HFFc6 (cell line): ENCODE data around the gene GARIN5B. TPM values are rescaled to one million over a fixed set of nuclear protein-coding genes. Genes with fewer than 3 reads are reported as not detected.

ENCODE experiments used
- DNase-seq: peaks from one replicate; pipeline ENCODE4 v3.0.0-alpha.2; 2018
- H3K27ac Mint-ChIP-seq: 2 replicates; pipeline ENCODE4 v1.8.0; 2020; ENCODE audit warnings: mild to moderate bottlenecking, mixed read lengths
- H3K27me3 Mint-ChIP-seq: 2 replicates; pipeline ENCODE4 v1.8.0; 2021; ENCODE audit warnings: mild to moderate bottlenecking, moderate library complexity, mixed read lengths; ENCODE audit not compliant: insufficient read depth
- H3K36me3 Mint-ChIP-seq: 2 replicates; pipeline ENCODE4 v1.8.0; 2021; ENCODE audit warnings: low read depth, mixed read lengths
- H3K4me1 Mint-ChIP-seq: 2 replicates; pipeline ENCODE4 v1.8.0; 2020; ENCODE audit warnings: low read depth, mixed read lengths
- H3K4me3 Mint-ChIP-seq: 2 replicates; pipeline ENCODE4 v1.8.0; 2020; ENCODE audit warnings: mild to moderate bottlenecking, moderate library complexity, mixed read lengths
- H3K9me3 Mint-ChIP-seq: 2 replicates; pipeline ENCODE4 v1.8.0; 2020; ENCODE audit warnings: mild to moderate bottlenecking, mixed read lengths
- total RNA-seq, 6 experiments: library from RNA; stranded (reverse); fragmentation: NEBNext Ultra II Directional; extraction: Animal tissue kit (Norgen Biotek cat#: 25700); gene quantifications; 2 replicates in 1 of 6; 3 replicates in 5 of 6; pipeline ENCODE4 v1.2.3, GENCODE V29; 2021
- TF ChIP-seq, protein P1 (sequence below): fragments of 200-600 bp; sonication (generic); IDR thresholded peaks from 2 replicates; pipeline ENCODE4 v1.5.0; 2021; ENCODE audit warnings: antibody characterized with exemption, mild to moderate bottlenecking

GARIN5B gene
- total RNA-seq, 6 experiments from 2014 or later: 0.05 TPM; not detected in 5

DNA sequence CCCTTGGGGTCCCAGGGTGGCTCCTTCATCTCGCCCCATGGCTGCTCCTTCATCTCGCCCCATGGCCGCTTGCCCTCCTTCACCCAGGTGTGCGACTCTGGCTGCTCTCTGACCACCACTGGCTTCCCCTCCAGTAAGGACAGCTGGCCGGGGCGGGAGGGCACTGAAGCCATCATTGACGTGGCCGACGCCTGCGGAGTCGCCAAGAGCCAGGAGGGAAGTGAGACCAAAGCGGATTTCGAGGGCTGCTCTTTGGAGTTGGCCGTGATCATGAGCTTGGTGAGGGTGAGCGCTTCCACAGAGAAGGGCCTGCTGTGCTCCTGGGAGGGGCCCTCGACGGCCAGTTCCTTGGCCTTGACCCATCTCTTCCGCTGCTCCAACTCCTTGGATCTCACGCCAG lies 4.6 kb downstream of the GARIN5B start:
- no peak overlapping the region for H3K4me3 Mint-ChIP-seq
- no peaks in the 10 kb centered on the region for H3K9me3 Mint-ChIP-seq
- H3K4me1 Mint-ChIP-seq: no peaks in the 10 kb centered on the region
- TF ChIP-seq, protein P1, sequence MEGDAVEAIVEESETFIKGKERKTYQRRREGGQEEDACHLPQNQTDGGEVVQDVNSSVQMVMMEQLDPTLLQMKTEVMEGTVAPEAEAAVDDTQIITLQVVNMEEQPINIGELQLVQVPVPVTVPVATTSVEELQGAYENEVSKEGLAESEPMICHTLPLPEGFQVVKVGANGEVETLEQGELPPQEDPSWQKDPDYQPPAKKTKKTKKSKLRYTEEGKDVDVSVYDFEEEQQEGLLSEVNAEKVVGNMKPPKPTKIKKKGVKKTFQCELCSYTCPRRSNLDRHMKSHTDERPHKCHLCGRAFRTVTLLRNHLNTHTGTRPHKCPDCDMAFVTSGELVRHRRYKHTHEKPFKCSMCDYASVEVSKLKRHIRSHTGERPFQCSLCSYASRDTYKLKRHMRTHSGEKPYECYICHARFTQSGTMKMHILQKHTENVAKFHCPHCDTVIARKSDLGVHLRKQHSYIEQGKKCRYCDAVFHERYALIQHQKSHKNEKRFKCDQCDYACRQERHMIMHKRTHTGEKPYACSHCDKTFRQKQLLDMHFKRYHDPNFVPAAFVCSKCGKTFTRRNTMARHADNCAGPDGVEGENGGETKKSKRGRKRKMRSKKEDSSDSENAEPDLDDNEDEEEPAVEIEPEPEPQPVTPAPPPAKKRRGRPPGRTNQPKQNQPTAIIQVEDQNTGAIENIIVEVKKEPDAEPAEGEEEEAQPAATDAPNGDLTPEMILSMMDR: no peak
- H3K27ac Mint-ChIP-seq: no peak overlapping the region
- peaks cover 6% of the 10 kb centered on the region for H3K27me3 Mint-ChIP-seq
- no peak for DNase-seq
- H3K36me3 Mint-ChIP-seq: no peaks in the 10 kb centered on the region

DNA sequence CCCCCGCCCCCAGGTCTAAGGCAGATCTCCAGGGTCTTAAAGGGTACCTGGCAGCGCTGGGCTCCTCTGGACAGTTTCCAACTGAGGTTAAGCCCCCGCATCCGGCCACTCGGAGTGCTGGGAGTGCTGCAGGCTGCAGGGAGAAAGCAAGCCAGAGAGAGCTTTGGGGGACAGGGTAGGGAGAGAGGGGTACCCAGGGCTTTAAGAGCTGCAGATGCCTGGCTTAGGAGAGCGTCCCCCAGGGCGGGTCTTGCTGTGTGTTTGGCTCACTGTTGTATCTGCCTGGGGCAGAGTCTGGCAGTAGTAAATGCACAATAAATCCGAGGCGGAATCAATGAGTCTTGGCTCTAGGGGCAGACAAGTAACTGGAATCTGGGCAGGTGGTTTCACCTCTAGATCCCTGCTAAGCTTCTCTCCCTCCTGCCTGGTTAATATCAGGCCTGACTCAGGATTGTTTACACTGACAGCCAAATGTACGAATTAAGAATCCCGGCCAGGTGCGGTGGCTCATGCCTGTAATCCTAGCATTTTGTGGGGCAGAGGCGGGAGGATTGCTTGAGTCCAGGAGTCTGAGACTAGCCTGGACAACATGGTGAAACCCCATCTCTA lies 7.7 kb downstream of the GARIN5B start:
- Mint-ChIP-seq H3K27me3 (peaks cover 18% of the 10 kb centered on the region), H3K4me3 (no peak overlapping the region), H3K36me3 (no peaks in the 10 kb centered on the region), H3K9me3 (no peaks in the 10 kb centered on the region), H3K4me1 (no peaks in the 10 kb centered on the region), H3K27ac (no peak overlapping the region)
- TF ChIP-seq, protein P1: no peak
- DNase-seq: no peak

GRCh38 chr19:55354698-55355212 lies 8.3 kb downstream of the GARIN5B start, which contains the start of gene COX6B2:
Gene COX6B2 (minus strand): TSS chr19:55354719. CDS start chr19:55354521, 198 bp downstream.
- H3K27ac Mint-ChIP-seq: no peak within 1 kb of the TSS
- peak within 1 kb of the TSS; percentile 55 for H3K4me3 Mint-ChIP-seq
- DNase-seq: no peak
- TF ChIP-seq, protein P1: no peak
- no peaks in the 10 kb centered on the region for H3K9me3 Mint-ChIP-seq
- no peaks in the 10 kb centered on the region for H3K36me3 Mint-ChIP-seq
- peaks cover 18% of the 10 kb centered on the region for H3K27me3 Mint-ChIP-seq
- H3K4me1 Mint-ChIP-seq: no peaks in the 10 kb centered on the region

GRCh38 chr19:55353803-55354697 lies 9.0 kb downstream of the GARIN5B start:
- Mint-ChIP-seq H3K27me3 (peaks cover 18% of the 10 kb centered on the region), H3K9me3 (no peaks in the 10 kb centered on the region), H3K4me3 (peak overlapping the region; percentile 55), H3K36me3 (no peaks in the 10 kb centered on the region), H3K4me1 (no peaks in the 10 kb centered on the region), H3K27ac (no peak overlapping the region)
- no peak for DNase-seq
- TF ChIP-seq, protein P1: no peak

GRCh38 chr19:55353356-55353802 lies 9.7 kb downstream of the GARIN5B start:
- no peaks in the 10 kb centered on the region for H3K4me1 Mint-ChIP-seq
- H3K36me3 Mint-ChIP-seq: no peaks in the 10 kb centered on the region
- H3K27ac Mint-ChIP-seq: no peak overlapping the region
- H3K27me3 Mint-ChIP-seq: peaks cover 18% of the 10 kb centered on the region
- peak overlapping the region; percentile 55 for H3K4me3 Mint-ChIP-seq
- no peaks in the 10 kb centered on the region for H3K9me3 Mint-ChIP-seq
- DNase-seq: no peak
- TF ChIP-seq, protein P1: no peak
